Mesenchymal stem cell (in vitro differentiated cells and primary cell): ENCODE data around the gene MOB3B.

Experiments
- DNase-seq: peaks from one replicate; pipeline ENCODE4 v3.0.0-alpha.2; 2013
- H2AFZ ChIP-seq: one replicate; pipeline ENCODE4 v1.6.1; 2013; ENCODE audit warnings: low read depth, mild to moderate bottlenecking, control low read depth, inconsistent platforms, low read length, moderate library complexity
- H2AK5ac ChIP-seq: 2 replicates; pipeline ENCODE4 v1.6.1; 2013; ENCODE audit warnings: low read length, moderate library complexity, mild to moderate bottlenecking, inconsistent platforms; ENCODE audit not compliant: severe bottlenecking
- H2BK120ac ChIP-seq: one replicate; pipeline ENCODE4 v1.6.1; 2013; ENCODE audit warnings: low read depth, mild to moderate bottlenecking, inconsistent platforms, low read length, moderate library complexity
- H2BK12ac ChIP-seq, 2 experiments: one replicate each; pipeline ENCODE4 v1.6.1; 2013; ENCODE audit warnings: inconsistent platforms in 2 of 2, low read length in 2 of 2, mild to moderate bottlenecking in 2 of 2, moderate library complexity in 2 of 2, control low read depth in 1 of 2
- H2BK15ac ChIP-seq: one replicate; pipeline ENCODE4 v1.6.1; 2013; ENCODE audit warnings: mild to moderate bottlenecking, low read depth, inconsistent platforms; ENCODE audit not compliant: poor library complexity, severe bottlenecking
- H2BK5ac ChIP-seq: 2 replicates; pipeline ENCODE4 v1.6.1; 2013; ENCODE audit warnings: low read depth, mild to moderate bottlenecking, low read length, control low read depth, inconsistent platforms; ENCODE audit not compliant: poor library complexity, severe bottlenecking
- H3K14ac ChIP-seq, 2 experiments: one replicate each; pipeline ENCODE4 v1.6.1; 2013; ENCODE audit warnings: inconsistent platforms in 2 of 2, low read length in 2 of 2, control low read depth in 1 of 2, mild to moderate bottlenecking in 1 of 2, moderate library complexity in 1 of 2
- H3K18ac ChIP-seq, 2 experiments: one replicate each; pipeline ENCODE4 v1.6.1; 2013; ENCODE audit warnings: inconsistent platforms in 2 of 2, low read length in 2 of 2, control low read depth in 1 of 2, low read depth in 1 of 2, mild to moderate bottlenecking in 1 of 2
- H3K23ac ChIP-seq, 2 experiments: one replicate each; pipeline ENCODE4 v1.6.1; 2013; ENCODE audit warnings: inconsistent platforms in 2 of 2, low read length in 2 of 2, mild to moderate bottlenecking in 2 of 2, moderate library complexity in 2 of 2, control low read depth in 1 of 2
- H3K27ac ChIP-seq: 2 replicates; pipeline ENCODE4 v1.5.1; 2013; ENCODE audit warnings: mild to moderate bottlenecking, moderate library complexity, low read length, control low read depth, inconsistent platforms; ENCODE audit not compliant: poor library complexity, severe bottlenecking
- H3K27me3 ChIP-seq, 2 experiments: 2 replicates each; pipeline versions ENCODE4 v1.6.1 to v1.7.0; 2013; ENCODE audit warnings: low read length in 2 of 2, mild to moderate bottlenecking in 2 of 2, moderate library complexity in 2 of 2, control low read depth in 1 of 2, inconsistent platforms in 1 of 2; ENCODE audit not compliant: control insufficient read depth in 1 of 2, insufficient read depth in 1 of 2
- H3K36me3 ChIP-seq, 2 experiments: 2 replicates each; pipeline versions ENCODE4 v1.6.1 to v1.7.0; 2013; ENCODE audit warnings: low read length in 2 of 2, control low read depth in 1 of 2, inconsistent platforms in 1 of 2, low read depth in 1 of 2, mild to moderate bottlenecking in 1 of 2; ENCODE audit not compliant: insufficient read depth in 2 of 2, control insufficient read depth in 1 of 2
- H3K4ac ChIP-seq, 2 experiments: one replicate each; pipeline ENCODE4 v1.6.1; 2013; ENCODE audit warnings: inconsistent platforms in 2 of 2, low read length in 2 of 2, mild to moderate bottlenecking in 2 of 2, moderate library complexity in 2 of 2, control low read depth in 1 of 2, low read depth in 1 of 2
- H3K4me1 ChIP-seq: 2 replicates; pipeline ENCODE4 v1.6.1; 2013; ENCODE audit warnings: low read depth, low read length, control low read depth; ENCODE audit not compliant: control insufficient read depth, insufficient read depth
- H3K4me2 ChIP-seq: 2 replicates; pipeline ENCODE4 v1.6.1; 2013; ENCODE audit warnings: low read length, mild to moderate bottlenecking, inconsistent platforms; ENCODE audit not compliant: poor library complexity, severe bottlenecking
- H3K4me3 ChIP-seq, 2 experiments: 2 replicates each; pipeline versions ENCODE4 v1.5.1 to v1.7.0; 2013; ENCODE audit warnings: low read length in 2 of 2, mild to moderate bottlenecking in 2 of 2, control low read depth in 1 of 2, low read depth in 1 of 2; ENCODE audit not compliant: insufficient read depth in 1 of 2
- H3K79me1 ChIP-seq: replicated peaks from 2 replicates; pipeline ENCODE4 v1.6.1; 2013; ENCODE audit warnings: mild to moderate bottlenecking, control low read depth, low read length, inconsistent platforms; ENCODE audit not compliant: poor library complexity, severe bottlenecking
- H3K9ac ChIP-seq: 2 replicates; pipeline ENCODE4 v1.7.0; 2013; ENCODE audit warnings: mild to moderate bottlenecking, low read length, moderate library complexity
- H3K9me3 ChIP-seq: 2 replicates; pipeline ENCODE4 v1.7.0; 2013; ENCODE audit warnings: mild to moderate bottlenecking, low read length; ENCODE audit not compliant: control insufficient read depth
- H4K8ac ChIP-seq: one replicate; pipeline ENCODE4 v1.6.1; 2013; ENCODE audit warnings: inconsistent platforms, mild to moderate bottlenecking, low read length, moderate library complexity
- H4K91ac ChIP-seq: one replicate; pipeline ENCODE4 v1.6.1; 2013; ENCODE audit warnings: mild to moderate bottlenecking, low read length, inconsistent platforms
- WGBS: methylation state at CpG from one replicate; pipeline ENCODE4 v1.1.7; 2013; ENCODE audit warnings: mixed read lengths; 5-methylcytosine and 5-hydroxymethylcytosine counted together

MOB3B gene

DNA sequence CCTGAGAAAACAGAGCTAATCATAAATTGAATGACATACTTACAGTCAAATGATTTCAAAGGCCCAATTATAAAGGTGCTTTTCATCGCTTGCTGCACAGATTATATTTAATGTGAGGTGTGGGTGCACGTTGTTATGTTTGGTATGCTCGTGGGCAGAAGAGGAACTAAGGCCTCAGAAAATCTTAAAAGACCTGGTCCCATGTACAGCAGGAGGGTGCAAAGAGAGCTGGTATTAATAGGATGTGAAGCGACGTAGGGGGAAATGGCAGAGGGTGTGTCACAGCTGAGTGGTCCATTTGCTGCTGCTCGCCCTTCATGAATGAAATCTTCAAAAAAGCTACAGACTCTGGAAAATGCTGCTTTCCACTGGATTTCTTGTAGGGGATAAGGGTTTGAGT, 46.0 kb downstream of the MOB3B start:
- Histone ChIP-seq H3K4me2 (no peak overlapping the region), H4K91ac (no peak overlapping the region), H3K4me3 (no peak overlapping the region), H2BK15ac (no peak overlapping the region), H3K27me3 (no peaks in the 10 kb centered on the region), H4K8ac (no peak overlapping the region), H2BK12ac (no peak overlapping the region), H3K18ac (no peak overlapping the region), H3K9ac (no peak overlapping the region), H2AFZ (no peak overlapping the region), H3K4ac (no peak overlapping the region), H2BK5ac (no peak overlapping the region), H3K36me3 (no peaks in the 10 kb centered on the region), H3K23ac (no peak overlapping the region), H3K79me1 (no peaks in the 10 kb centered on the region), H2AK5ac (no peak overlapping the region), H3K4me1 (no peaks in the 10 kb centered on the region), H2BK120ac (no peak overlapping the region), H3K27ac (no peak overlapping the region), H3K9me3 (peaks cover 4% of the 10 kb centered on the region), H3K14ac (no peak overlapping the region)
- WGBS = 92% methylated on average over 6 of the region's 6 CpGs
- DNase-seq = no peak

DNA sequence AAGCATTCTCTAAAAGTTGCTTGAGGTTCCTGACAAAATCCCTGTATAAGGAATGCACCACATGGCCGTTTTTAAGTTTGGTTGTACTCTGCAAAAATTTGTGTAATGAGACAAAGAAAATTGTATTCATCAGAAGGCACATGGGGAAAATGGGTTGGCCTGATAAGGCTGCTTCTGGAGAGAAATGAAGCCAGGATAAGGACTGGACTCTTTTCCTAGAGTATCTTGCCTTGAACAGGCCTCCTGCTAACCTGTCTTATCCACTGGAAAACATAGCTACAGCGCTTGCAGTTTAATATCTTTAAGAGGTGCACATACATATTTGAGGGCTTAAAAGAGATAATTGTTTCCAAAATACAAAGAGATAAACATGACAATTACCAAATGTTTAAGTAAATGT, 46.9 kb downstream of the MOB3B start:
- no peak overlapping the region for H2BK120ac ChIP-seq
- H3K4ac ChIP-seq = no peak overlapping the region
- no peak overlapping the region for H3K4me3 ChIP-seq
- no peak for DNase-seq
- H2AK5ac ChIP-seq = no peak overlapping the region
- H2BK12ac ChIP-seq = no peak overlapping the region
- H2BK5ac ChIP-seq = no peak overlapping the region
- no peak overlapping the region for H3K27ac ChIP-seq
- H4K91ac ChIP-seq = no peak overlapping the region
- H3K14ac ChIP-seq = no peak overlapping the region
- WGBS = 81% methylated on average over 1 of the region's 2 CpGs
- no peak overlapping the region for H3K18ac ChIP-seq
- no peak overlapping the region for H4K8ac ChIP-seq
- peaks cover 4% of the 10 kb centered on the region for H3K9me3 ChIP-seq
- H3K27me3 ChIP-seq = no peaks in the 10 kb centered on the region
- no peak overlapping the region for H2AFZ ChIP-seq
- H3K23ac ChIP-seq = no peak overlapping the region
- H3K4me2 ChIP-seq = no peak overlapping the region
- H3K9ac ChIP-seq = no peak overlapping the region
- no peak overlapping the region for H2BK15ac ChIP-seq
- no peaks in the 10 kb centered on the region for H3K36me3 ChIP-seq
- no peaks in the 10 kb centered on the region for H3K79me1 ChIP-seq
- no peaks in the 10 kb centered on the region for H3K4me1 ChIP-seq

GRCh38 chr9:27478322-27478721, 51.3 kb downstream of the MOB3B start:
- Histone ChIP-seq H3K27ac (no peak overlapping the region), H3K18ac (no peak overlapping the region), H3K9ac (no peak overlapping the region), H2BK5ac (no peak overlapping the region), H3K79me1 (no peaks in the 10 kb centered on the region), H2BK12ac (no peak overlapping the region), H3K4me1 (no peaks in the 10 kb centered on the region), H2AFZ (no peak overlapping the region), H3K14ac (no peak overlapping the region), H3K27me3 (no peaks in the 10 kb centered on the region), H2BK15ac (no peak overlapping the region), H3K4ac (no peak overlapping the region), H3K4me2 (no peak overlapping the region), H3K4me3 (no peak overlapping the region), H3K23ac (no peak overlapping the region), H4K8ac (no peak overlapping the region), H3K9me3 (peaks cover 4% of the 10 kb centered on the region), H4K91ac (no peak overlapping the region), H2AK5ac (no peak overlapping the region), H2BK120ac (no peak overlapping the region), H3K36me3 (no peaks in the 10 kb centered on the region)
- no peak for DNase-seq
- no CpG with 5 or more reads among the region's 1 CpG for WGBS

DNA sequence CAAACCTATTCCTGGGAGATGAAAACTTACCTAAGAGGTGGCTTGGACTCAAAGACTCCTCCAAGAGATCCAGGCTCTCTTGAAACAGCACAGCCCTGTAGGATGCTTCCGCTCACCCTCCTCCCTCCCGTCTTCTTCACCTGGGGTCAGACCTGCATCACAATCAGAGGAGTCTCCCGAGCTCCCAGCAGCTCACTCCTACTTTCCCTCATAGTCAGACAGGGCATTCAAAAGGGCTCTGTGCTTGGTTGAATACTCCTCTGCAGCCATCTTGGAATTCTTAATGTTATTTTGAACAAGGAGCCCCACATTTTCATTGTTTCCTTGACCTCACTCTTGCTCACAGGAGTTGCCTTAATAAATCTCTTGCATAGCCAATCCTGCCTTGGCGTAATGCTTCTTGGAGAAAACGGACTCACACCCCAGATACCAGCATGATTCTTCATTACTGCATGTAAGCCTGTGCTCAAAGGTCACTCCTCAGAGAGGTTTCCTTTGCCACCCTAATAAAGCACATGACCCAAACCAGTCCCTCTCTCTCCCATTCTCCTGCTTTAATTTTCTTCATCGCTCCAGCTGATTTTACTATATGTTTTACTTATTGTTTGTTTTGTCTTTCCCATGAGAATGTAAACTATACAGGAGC, 52.6 kb downstream of the MOB3B start:
- Histone ChIP-seq H3K4ac (no peak overlapping the region), H3K9me3 (peaks cover 4% of the 10 kb centered on the region), H2BK15ac (no peak overlapping the region), H4K91ac (no peak overlapping the region), H2BK120ac (no peak overlapping the region), H3K79me1 (no peaks in the 10 kb centered on the region), H3K23ac (no peak overlapping the region), H3K18ac (no peak overlapping the region), H2BK5ac (no peak overlapping the region), H2AK5ac (no peak overlapping the region), H3K27ac (no peak overlapping the region), H3K9ac (no peak overlapping the region), H2AFZ (no peak overlapping the region), H3K14ac (no peak overlapping the region), H4K8ac (no peak overlapping the region), H3K36me3 (no peaks in the 10 kb centered on the region), H3K4me3 (no peak overlapping the region), H3K27me3 (no peaks in the 10 kb centered on the region), H3K4me2 (no peak overlapping the region), H3K4me1 (no peaks in the 10 kb centered on the region), H2BK12ac (no peak overlapping the region)
- no peak for DNase-seq
- 91% methylated on average over 5 of the region's 6 CpGs for WGBS
